ENCODE results near the gene C1QTNF12. TPM values are rescaled to one million over a fixed set of nuclear protein-coding genes. Genes with fewer than 3 reads are reported as not detected.
"Not testable (repeated sequence)": the region's sequence is repeated elsewhere in the genome, so short reads cannot be mapped to it uniquely, and the experiment has no call there.

The C1QTNF12 gene
- total RNA-seq, 3 donors from 2014 or later = 2.0 TPM; not detected in 2

GRCh38 chr1:1253314-1253713 lies 6.8 kb upstream of the C1QTNF12 start:
- H3K27ac ChIP-seq = no peak overlapping the region
- TF ChIP-seq POLR2AphosphoS5 (IDR thresholded peaks at IDR 0.05) (no peak), POLR2A (IDR thresholded peaks at IDR 0.05) (no peak), CTCF (IDR thresholded peaks at IDR 0.05) (no peak)
- intact Hi-C loops (cut with DNase I; ENCODE audit: low total_unique reads) = no loop called here
- H3K4me1 ChIP-seq = no peaks in the 10 kb centered on the region
- no peaks in the 10 kb centered on the region for H3K27me3 ChIP-seq
- peaks cover 11% of the 10 kb centered on the region for H3K36me3 ChIP-seq
- no peaks in the 10 kb centered on the region for H3K9me3 ChIP-seq
- DNase-seq (ENCODE audit: low spot score in 2 of 2) = no peak
- H3K4me3 ChIP-seq = no peak overlapping the region

GRCh38 chr1:1250786-1251284 lies 4.3 kb upstream of the C1QTNF12 start:
- intact Hi-C loops (cut with DNase I; ENCODE audit: low total_unique reads) = no loop called here
- Histone ChIP-seq H3K27ac (no peak overlapping the region), H3K36me3 (peaks cover 10% of the 10 kb centered on the region), H3K9me3 (no peaks in the 10 kb centered on the region), H3K27me3 (peaks cover 2 to 20% of the 10 kb centered on the region in 2 donors), H3K4me1 (peaks cover 0 to 8% of the 10 kb centered on the region in 2 donors), H3K4me3 (no peak overlapping the region)
- TF ChIP-seq POLR2AphosphoS5 (IDR thresholded peaks at IDR 0.05) (no peak), POLR2A (IDR thresholded peaks at IDR 0.05) (no peak), CTCF (IDR thresholded peaks at IDR 0.05) (no peak)
- DNase-seq (ENCODE audit: low spot score in 2 of 2) = no peak

- H3K9me3 ChIP-seq; H3K27ac ChIP-seq; H3K4me1 ChIP-seq; H3K36me3 ChIP-seq; DNase-seq (ENCODE audit: low spot score in 2 of 2); intact Hi-C loops (cut with DNase I; ENCODE audit: low total_unique reads); H3K4me3 ChIP-seq: not testable (repeated sequence)
- peaks cover 8 to 26% of the 10 kb centered on the region in 2 donors for H3K27me3 ChIP-seq
These were observed 1.7 kb upstream of the C1QTNF12 start for GRCh38 chr1:1248009-1248913.

- Histone ChIP-seq H3K27me3 (peaks cover 8 to 26% of the 10 kb centered on the region in 2 donors), H3K4me3 (no peak overlapping the region), H3K9me3 (no peaks in the 10 kb centered on the region), H3K4me1 (peaks cover 0 to 8% of the 10 kb centered on the region in 2 donors), H3K36me3 (no peaks in the 10 kb centered on the region), H3K27ac (no peak overlapping the region)
- no peak for TF ChIP-seq POLR2A (IDR thresholded peaks at IDR 0.05)
- no peak for TF ChIP-seq CTCF (IDR thresholded peaks at IDR 0.05)
- no peak for TF ChIP-seq POLR2AphosphoS5 (IDR thresholded peaks at IDR 0.05)
- DNase-seq (ENCODE audit: low spot score in 2 of 2) = no peak
- intact Hi-C loops (cut with DNase I; ENCODE audit: low total_unique reads) = no loop called here
These were observed 905 bp upstream of the C1QTNF12 start for GRCh38 chr1:1247341-1247913.

- H3K4me3 ChIP-seq = peak overlapping the region in 2 of 3 donors; percentile 15 to 51
- intact Hi-C loops (cut with DNase I; ENCODE audit: low total_unique reads) = no loop called here
- H3K27ac ChIP-seq = no peak overlapping the region
- no peak for TF ChIP-seq CTCF (IDR thresholded peaks at IDR 0.05)
- DNase-seq (ENCODE audit: low spot score in 2 of 2) = no peak
- H3K4me1 ChIP-seq = peaks cover 0 to 8% of the 10 kb centered on the region in 2 donors
- peaks cover 8 to 26% of the 10 kb centered on the region in 2 donors for H3K27me3 ChIP-seq
- no peaks in the 10 kb centered on the region for H3K9me3 ChIP-seq
- H3K36me3 ChIP-seq = no peaks in the 10 kb centered on the region
These were observed 525 bp downstream of the C1QTNF12 start for GRCh38 chr1:1245817-1246576.

Data from breast epithelium (tissue), 4 donors.